Left ventricle myocardium superior (tissue), 1 donor: ENCODE data around the gene TMPRSS3. TPM values are rescaled to one million over a fixed set of nuclear protein-coding genes. Genes with fewer than 3 reads are reported as not detected.

ENCODE experiments used
- ATAC-seq: fragments of 200-7000 bp; cut with Tn5 transposase; one replicate; pipeline ENCODE4 v1.9.1; 2020; ENCODE audit warnings: mild to moderate bottlenecking, moderate library complexity
- DNase-seq: peaks from one replicate; pipeline ENCODE4 v3.0.0-alpha.2; 2020
- intact Hi-C: fragments of 100-400 bp; cut with micrococcal nuclease; formaldehyde crosslinking; loops from one replicate; pipeline ENCODE4 v1.11.0; 2022
- total RNA-seq: library from RNA; stranded (reverse); fragmentation: NEBNext Ultra II Directional; extraction: Animal tissue kit (Norgen Biotek cat#: 25700); gene quantifications from one replicate; pipeline ENCODE4 v1.2.1, GENCODE V29; 2021
- donor health status: DM: no; HTN: yes; CAD: no; lungs with severe emphysema.

The TMPRSS3 gene
- total RNA-seq, 1 donor from 2014 or later: not detected

- DNase-seq (no peak), ATAC-seq (no peak)
- intact Hi-C loops: no loop called here
Observed at GRCh38 chr21:42378418-42378817, 17.4 kb downstream of the TMPRSS3 start.

GRCh38 chr21:42377951-42378340 lies 17.9 kb downstream of the TMPRSS3 start:
- DNase-seq: no peak
- intact Hi-C loops: no loop called here
- no peak for ATAC-seq

DNA sequence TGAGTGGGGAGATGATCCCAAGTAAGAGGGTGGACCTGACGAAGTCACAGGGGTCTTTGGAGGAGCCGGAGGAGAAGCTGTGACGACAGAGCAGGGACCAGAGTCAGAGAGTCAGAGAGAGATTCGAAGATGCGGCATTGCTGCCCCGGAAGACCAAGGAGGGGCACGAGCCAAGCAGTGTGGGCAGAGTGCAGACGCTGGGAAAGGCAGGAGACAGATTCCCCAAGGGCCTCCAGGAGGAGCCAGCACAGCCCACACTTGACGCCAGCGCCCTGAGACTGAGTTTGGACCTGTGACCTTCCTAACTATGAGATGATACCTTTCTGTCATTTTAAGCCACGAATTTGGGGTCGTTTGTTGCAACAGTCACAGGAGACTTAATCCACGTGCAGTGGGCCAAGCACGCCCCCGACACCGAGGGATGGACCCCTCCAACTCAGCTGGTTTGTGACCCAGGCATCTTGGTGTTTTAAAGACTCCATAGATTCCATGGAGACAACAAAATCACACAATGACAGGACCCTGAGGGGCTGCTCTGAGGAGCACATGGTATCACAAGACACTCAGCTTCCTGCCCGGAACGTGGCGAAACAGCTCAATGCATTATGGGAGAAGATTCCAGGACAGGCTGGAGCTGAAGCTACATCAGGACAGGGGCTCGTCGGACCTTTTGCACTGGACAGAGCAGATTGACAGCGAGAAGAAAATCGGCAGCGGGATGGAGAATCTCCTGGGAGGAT lies 18.5 kb downstream of the TMPRSS3 start:
- ATAC-seq (no peak), DNase-seq (no peak)
- intact Hi-C loops: no loop called here

GRCh38 chr21:42376338-42376982 lies 19.4 kb downstream of the TMPRSS3 start:
- ATAC-seq (no peak), DNase-seq (no peak)
- intact Hi-C loops: no loop called here

DNA sequence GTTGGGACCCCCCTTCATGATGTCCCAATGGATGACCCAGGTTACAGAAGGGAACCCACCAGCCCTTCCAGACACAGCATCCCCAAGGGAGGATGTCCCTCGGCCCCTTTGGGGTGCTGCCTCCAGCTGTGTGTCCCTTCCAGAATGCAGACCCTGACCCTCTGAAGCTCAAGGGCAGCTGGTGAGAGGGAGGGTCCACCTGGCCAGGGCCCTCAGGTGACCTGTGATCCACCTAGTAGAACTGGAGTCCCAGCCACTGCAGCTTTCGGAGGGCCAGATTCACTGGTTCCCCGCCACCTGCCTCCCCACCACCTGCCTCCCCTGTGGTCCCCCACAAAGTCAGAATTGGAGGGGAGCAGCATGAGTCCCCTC lies 19.9 kb downstream of the TMPRSS3 start:
- no peak for ATAC-seq
- DNase-seq: no peak

GRCh38 chr21:42375506-42375905 lies 20.3 kb downstream of the TMPRSS3 start:
- intact Hi-C loops: no loop called here
- ATAC-seq (no peak), DNase-seq (no peak)

More for the DNA sequence above, 19.9 kb downstream of the TMPRSS3 start:
- intact Hi-C loops: no loop called here

- intact Hi-C loops: no loop called here
- ATAC-seq (no peak), DNase-seq (no peak)
Observed at GRCh38 chr21:42374864-42375499, 20.9 kb downstream of the TMPRSS3 start.

DNA sequence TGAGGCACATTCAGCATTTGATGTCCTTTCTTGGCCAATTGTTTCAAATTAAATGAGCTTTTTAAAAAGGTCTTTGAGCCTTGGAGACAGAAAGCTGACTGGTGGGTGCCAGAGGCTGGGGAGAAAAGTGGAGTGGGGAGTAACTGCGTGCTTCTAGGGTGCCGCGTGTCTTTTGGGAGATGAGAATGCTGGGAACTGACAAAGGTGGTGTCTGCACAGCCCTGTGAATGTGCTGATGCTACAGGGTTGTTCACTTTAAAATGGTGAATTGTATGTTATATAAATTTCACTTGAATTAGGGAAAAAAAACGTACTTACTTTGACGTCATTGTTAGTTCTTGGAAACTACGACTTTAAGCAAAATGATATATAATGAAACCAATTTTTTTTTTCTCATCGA lies 21.4 kb downstream of the TMPRSS3 start:
- no peak for ATAC-seq
- intact Hi-C loops: no loop called here
- no peak for DNase-seq

DNA sequence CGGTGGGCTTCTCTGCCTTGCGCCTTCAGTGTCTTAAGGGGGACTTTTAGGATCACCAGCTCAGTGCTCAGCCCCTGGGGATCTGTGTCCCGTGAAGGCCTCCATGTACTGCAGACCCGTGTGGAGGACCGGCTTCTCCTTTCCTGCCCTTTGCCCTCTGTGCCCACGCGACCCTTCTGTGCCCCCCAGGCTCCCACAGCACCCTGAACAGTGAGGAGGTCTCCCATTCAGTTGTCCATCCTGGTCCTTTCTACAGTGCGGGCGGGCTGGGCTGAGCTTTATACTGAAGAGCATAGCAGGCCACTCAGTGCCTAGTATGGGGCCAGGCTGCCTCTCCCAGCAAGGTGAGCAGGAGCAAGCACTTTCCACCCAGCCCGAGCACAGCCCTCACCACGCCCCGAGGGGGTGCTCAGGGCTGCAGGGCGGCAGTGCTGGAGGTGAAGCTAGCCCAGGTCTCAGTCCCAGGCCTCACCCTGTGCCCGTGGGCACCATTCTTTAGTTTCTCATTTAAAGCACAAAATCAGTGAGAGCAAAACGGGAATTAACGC lies 21.9 kb downstream of the TMPRSS3 start:
- DNase-seq (no peak), ATAC-seq (no peak)
- intact Hi-C loops: no loop called here

GRCh38 chr21:42373196-42373907 lies 22.5 kb downstream of the TMPRSS3 start:
- intact Hi-C loops: no loop called here
- DNase-seq: no peak
- ATAC-seq: no peak

DNA sequence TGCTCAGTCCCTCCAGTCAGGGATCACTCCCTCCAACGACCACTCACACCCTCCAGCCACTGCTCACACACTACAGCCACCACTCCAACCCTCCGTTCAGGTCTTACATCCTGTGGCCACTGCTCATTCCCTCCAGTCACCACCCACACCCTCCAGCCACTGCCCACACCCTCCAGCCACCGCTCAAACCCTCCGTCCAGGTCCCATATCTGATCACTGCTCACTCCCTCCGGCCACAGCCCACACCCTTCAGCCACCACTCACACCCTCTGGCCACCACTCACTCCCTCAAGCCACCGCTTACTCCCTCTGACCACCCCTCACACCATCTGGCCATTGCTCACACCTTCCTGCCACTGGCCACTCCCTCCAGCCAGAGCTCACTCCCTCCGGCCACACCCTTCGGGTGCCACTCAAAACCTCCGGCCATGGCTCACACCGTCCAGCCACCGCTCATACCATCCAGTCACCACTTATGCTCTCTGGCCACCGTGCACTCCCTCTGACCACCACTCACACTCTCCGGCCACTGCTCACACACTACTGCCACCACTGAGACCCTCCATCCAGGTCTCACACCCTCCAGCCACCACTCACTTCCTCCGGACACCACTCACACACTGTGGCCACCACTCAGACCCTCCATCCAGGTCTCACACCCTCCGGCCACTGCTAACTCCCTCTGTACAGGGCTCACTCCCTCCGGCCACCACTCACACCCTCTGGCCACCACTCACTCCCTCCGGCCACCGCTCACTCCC lies 24.8 kb downstream of the TMPRSS3 start:
- intact Hi-C loops: no loop called here
- DNase-seq (no peak), ATAC-seq (no peak)

DNA sequence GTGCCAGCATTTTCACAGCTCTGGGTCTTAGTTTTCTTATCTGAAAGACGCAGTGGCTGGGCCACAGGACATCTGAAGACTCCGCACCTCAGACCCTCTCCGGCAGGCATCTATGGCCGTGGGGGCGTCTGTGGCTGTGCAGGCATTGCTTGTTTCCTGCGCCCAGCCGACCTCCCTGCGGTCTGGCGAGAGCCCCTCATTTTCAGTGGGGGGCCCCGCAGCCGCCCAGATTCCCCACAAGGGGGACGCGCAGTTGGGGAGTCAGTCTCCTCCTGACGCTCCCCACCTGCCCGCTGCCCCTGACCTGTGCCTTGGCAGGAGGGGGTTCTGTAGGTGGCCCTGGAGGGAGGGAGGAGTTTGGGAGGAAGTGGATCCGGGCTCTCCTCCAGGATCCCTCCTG lies 26.0 kb downstream of the TMPRSS3 start:
- ATAC-seq: no peak

DNA sequence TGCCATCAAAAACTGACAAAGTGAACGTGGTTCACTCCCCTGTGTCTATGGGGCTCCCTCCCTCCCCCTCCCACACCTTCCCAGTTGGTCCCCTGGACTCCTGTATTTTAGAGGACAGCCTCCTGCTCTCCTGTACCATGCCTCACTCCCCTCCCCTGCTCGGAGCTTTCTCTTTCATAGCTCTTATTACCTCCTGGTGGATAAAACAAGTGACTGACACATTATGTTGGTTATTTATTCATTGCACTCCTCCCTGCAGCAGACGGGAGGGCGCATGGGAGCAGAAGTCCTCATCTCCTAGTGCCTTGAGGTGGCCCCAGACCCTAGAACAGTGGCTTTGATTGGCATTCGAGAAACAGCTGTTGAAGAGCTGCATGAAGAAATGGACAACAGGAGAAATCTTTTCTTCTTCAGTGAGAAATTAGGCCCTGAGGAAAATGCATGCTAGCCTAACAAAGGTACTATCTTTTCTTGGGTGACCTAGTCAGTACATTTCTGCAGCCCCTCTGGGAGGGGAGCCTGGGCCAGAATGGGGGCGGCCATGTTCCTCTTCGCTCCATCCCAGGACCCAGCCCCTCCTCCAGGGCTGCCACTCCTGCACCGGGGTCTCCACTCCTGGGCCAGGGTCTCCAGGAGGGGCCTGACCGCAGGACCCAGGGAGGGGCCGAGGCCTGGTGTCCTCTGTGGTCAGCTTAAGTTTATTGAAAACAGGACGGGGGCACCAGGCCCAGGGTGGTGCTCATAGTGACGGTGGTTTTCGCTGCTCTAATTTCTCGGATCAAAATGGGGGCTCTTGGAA lies 28.3 kb downstream of the TMPRSS3 start:
- ATAC-seq (no peak), DNase-seq (no peak)
- intact Hi-C loops: no loop called here

More for the DNA sequence above, 26.0 kb downstream of the TMPRSS3 start:
- intact Hi-C loops: no loop called here
- no peak for DNase-seq

GRCh38 chr21:42366292-42367010 lies 29.4 kb downstream of the TMPRSS3 start, which contains the start of gene TFF1:
TSS of gene TFF1 (minus strand) at chr21:42366535. CDS start at chr21:42366495, 40 bp downstream.
- DNase-seq (no peak), ATAC-seq (no peak)
- intact Hi-C loops: no loop called here

DNA sequence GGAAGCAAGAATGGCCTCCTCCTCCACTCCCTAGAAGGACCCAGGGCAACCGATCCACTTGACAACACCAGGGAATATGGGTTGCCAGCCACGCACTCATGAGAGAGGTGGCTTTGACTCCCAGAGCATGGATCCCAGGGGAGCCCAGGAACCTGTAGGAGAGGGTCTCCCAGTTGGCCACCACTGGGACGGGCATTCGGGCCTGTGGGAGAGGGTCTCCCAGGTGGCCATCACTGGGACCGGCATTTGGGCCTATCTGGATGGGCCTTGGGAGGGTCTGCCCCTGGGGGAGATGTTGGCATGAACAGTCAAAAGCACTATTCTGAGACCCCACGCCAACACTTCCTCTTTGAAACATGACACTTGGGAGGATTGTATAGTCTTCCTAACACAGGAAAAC lies 30.1 kb downstream of the TMPRSS3 start:
- DNase-seq (no peak), ATAC-seq (no peak)
- intact Hi-C loops: no loop called here

DNA sequence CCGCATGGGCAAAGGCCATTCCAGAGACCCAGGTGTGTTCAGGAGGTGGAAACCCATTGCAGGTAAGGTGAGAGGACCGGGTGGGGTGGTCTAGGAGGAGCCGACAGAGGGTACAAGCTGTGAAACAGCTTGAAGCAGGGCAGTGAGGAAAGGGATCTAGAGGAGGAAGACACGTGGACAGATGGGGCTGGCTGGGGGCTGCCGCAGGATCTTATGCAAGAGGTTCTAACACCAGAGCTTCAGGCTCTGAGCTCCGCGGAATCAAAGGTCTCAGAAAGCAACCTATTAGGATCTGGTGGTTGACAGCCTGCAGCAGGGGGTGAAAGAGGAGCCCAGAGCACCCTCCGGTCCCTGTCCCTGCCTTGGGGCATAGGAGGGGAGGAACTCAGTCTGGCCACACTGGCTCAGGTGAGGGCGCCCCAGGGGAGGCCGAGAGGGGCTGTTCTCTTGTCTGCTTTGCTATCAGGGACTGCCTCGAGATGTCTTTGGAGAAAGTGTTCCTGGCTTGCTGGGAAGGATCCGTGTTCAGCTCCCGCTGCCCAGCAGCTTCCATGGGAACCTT lies 31.5 kb downstream of the TMPRSS3 start:
- no peak for DNase-seq
- no peak for ATAC-seq
- intact Hi-C loops: no loop called here

- ATAC-seq (no peak), DNase-seq (no peak)
- intact Hi-C loops: no loop called here
Observed at GRCh38 chr21:42363312-42363711, 32.5 kb downstream of the TMPRSS3 start.
